ENCODE data around the gene SMIM3.
"Not testable (repeated sequence)": the region's sequence is repeated elsewhere in the genome, so short reads cannot be mapped to it uniquely, and the experiment has no call there.

SMIM3 gene

GRCh38 chr5:150778517-150779396, at the start of gene SMIM3:
Gene SMIM3 (plus strand): TSS chr5:150778757. CDS start chr5:150795441, 16,684 bp downstream.
- DNase-seq: peak in 3 of 4 experiments; percentile 27 to 42 (median 42)

- no peak for DNase-seq
Measured at GRCh38 chr5:150729859-150730258, 48.7 kb upstream of the SMIM3 start.

- DNase-seq: no peak
Measured at GRCh38 chr5:150731669-150732242, 46.8 kb upstream of the SMIM3 start.

DNA sequence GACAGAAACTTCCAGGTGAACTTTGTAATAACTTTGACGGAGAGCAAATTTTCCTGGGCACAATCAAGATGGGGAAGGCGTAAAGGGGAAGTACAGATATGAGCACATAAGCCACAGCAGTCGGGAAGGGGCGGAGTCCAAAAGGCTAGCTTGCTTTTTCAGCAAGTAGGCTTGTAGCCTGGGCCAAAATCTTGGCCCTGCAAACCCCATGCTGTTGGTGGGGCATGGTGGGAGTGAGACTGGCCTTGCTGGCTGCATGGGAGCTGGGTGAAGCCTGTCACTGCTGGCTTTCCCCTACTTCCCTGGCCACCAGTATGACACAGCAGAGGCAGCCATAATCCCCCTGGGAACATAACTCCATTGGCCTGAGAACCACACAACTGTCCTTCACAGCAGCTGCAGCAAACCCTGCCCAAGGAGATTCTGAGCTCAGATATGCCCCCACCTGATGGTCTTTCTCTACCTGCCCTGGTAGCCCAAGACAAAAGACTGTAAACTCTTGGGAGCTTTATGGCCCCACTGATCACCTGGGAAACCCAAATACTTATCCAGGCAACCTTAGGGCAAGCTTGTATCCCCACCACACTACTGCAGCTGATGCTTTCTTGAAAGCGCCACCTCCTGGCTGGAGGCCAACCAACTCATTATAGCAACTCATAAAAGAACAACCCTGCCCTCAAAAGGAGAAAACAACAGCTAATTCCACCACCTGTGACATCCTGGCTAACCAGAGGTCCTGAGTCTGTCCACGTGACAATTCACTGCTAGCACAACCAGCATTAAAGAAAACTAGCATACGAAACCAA, 43.8 kb upstream of the SMIM3 start:
- no peak for DNase-seq

GRCh38 chr5:150738862-150739261, 39.7 kb upstream of the SMIM3 start:
- no peak for DNase-seq

DNA sequence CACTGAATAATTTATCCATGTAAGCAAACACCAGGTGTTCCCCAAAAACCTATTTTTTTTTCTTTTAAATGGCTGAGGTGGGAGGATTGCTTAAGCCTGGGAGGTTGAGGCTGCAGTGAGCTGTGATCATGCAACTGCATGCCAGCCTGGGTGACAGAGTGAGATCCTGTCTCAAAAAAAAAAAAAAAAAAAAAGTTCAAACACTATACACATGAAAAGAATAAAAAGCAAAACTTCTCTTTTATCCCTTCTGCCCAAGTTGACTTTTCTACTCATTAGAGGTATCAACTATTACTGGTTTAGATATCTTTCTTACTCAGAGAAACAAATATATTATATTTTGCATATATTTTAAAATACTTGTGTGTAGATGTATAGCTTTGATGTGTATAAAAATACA, 37.6 kb upstream of the SMIM3 start:
- no peak for DNase-seq

GRCh38 chr5:150742455-150743141, 36.0 kb upstream of the SMIM3 start:
- DNase-seq: not testable (repeated sequence)

GRCh38 chr5:150743142-150743488, 35.4 kb upstream of the SMIM3 start:
- not testable (repeated sequence) for DNase-seq

- DNase-seq: no peak
Measured at GRCh38 chr5:150750469-150750868, 28.1 kb upstream of the SMIM3 start.

GRCh38 chr5:150751096-150751891, 27.3 kb upstream of the SMIM3 start:
- no peak for DNase-seq

DNA sequence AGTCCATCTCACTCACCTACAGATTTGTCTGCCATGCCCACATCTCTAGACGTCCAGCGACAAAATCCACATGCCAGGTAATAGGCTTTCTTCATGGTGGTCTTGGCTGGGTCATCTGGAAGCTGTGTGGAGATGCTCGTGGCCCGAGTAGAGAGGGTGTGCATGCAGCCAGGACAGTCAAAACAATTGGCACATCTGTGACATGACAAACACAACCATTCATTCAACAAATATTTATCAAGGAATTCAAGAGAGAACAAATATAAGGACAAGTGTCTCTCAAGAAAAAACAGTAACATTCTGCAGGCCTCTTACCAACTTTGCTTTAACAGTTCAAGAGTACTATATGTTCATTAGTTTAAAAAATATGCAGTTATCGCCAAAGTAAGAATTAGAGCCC, 25.1 kb upstream of the SMIM3 start:
- DNase-seq: no peak

- no peak for DNase-seq
Measured at GRCh38 chr5:150753863-150754262, 24.7 kb upstream of the SMIM3 start.

DNA sequence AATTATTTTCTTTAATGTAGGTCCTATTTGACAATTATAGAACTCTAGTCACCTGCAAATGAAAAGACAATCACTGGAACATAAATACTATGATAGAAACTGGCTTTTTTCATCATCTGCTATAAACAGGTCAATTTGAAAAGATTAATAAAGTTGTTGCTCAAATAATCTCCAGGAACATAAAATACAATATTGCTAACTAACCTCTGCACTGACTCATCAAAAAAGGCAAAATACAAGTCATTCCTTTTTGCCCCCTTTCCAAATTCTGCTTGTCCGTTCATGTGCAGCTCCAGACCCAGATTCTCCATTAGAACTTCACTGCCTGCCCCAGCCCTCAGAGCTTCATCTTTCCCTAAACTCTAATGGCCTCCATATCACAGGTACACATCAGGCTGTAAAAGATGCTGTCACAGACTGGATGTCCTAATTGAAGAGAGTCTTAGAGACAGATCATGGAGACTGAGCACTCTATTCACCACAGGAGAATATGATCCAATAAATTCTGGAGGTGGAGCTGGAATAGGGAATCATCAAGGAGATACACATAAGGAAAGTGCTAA, 21.4 kb upstream of the SMIM3 start:
- DNase-seq: no peak

DNA sequence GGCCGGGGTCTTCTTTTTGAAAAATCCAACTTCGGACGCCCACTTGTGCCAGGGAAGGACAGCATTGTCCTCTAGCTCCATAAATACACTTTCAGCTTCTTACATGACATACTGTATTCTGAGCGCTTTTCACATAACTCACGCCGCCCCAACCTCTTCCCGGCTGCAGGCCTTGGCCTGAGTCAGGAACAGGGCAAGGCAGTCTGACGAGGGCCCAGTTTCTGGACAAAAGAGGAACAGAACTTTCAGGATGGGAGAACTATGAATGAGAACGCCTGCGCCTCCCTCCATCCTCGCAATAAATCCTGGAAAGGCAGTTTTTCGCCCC, 20.4 kb upstream of the SMIM3 start:
- DNase-seq: peak in 1 of 4 experiments; percentile 25

DNA sequence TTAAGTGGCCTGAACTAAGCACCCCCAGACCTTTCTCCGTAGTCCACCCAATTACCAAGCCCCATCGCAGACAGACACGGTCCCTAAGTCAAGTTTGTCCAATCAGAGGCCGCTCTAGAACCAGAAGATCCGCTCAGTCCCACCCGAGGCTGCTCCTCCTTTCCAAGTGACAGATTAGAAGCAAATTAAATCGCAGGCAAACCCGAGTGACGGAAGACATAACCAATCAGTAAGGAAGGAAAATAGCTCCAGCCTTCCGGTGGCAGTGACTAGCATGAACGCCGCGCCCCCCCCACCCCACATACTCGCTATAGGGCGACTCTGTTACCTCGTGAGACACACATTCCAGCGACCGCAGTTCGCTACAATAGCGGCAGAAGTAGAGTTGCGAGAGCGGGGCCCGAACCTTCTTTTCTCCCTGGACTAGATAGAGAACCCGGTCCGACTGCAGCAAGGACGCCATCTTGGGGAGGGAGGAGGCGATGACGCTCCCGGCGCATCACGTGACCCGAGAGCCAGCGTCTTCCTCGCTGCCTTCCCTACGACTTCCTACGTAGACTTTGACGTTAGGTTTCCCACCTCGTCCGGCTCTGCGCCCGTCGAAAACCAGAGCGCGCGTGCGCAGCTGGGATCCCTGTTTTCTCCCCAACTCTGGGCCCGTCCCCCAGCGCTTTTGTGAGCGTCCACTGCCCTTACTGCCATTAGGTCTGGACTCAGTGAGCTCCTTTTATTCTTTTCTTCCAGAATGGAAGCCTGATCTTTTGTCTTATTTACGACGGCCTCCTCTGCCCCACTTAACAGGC, 19.8 kb upstream of the SMIM3 start, which contains the start of gene DCTN4:
Gene DCTN4 (minus strand): TSS at position 487 of the 803 bp plus-strand sequence. CDS start 24 bp downstream, at position 463.
- peak; percentile 75 to 88 (median 81) for DNase-seq

DNA sequence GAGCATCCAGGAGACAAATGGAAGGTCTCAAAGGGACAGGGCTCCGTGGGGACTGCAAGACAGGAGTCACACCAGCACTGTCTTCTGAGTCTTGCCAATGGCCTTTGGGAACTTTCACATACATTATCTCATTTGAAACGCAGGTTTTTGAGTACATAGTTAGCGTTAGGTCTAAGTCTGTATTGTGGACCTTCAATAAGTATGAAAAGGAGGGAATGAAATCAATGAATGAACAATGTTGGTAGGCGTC, 19.3 kb upstream of the SMIM3 start:
- no peak for DNase-seq

- no peak for DNase-seq
Measured at GRCh38 chr5:150762211-150762610, 16.3 kb upstream of the SMIM3 start.

DNA sequence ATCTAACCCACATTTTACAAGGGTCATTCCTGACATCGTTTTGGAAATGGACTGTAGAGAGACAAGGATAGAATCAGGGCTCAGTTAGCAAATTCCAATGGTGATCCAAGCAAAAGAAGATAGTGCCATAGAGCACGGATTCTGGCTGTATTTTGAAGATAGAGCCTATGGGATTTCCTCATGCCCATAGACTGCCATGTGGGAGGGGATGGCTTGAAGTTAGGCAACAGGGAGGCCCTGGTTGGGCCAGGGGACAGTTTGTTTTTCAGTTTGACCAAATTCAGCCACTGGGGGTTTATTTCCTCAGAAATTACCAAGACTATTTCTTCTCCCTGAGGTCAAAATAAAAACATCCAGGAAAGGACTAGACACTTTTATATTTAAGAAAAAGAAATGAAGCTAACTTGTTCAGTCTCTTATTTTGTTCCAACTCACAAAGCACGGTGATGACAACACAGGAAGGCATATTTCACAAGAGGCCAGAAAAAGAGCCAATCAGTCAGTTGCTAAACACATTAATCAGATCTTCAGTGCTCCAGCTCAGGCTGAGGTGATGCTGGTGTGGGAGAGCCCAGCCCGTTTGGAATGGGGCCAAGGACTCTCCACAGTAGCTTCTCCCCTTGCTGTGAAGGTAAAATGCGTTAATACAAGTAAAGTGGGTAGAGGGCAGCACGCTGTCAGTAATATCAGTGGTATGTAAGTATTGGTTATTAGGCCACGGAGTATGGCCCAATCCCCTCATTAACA, 15.4 kb upstream of the SMIM3 start:
- no peak for DNase-seq

DNA sequence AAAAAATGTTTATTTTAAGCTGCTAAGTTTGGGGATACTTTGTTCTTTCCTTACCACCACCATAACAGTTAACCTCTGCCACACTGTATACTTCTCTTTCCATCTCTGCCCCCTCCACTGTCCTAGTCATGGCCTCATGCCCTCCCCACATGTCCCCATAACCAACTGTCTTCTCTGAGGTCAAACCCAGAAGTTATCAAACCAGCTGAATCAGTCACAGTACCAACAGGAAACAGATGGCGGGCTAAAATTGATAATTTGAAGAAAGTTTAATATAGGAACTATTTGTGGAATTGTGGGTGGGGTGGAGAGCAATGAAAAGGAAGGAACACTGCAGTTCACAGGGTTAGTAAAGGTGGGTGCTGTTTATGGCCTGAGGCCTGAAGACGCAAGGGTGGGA, 14.0 kb upstream of the SMIM3 start:
- no peak for DNase-seq

DNA sequence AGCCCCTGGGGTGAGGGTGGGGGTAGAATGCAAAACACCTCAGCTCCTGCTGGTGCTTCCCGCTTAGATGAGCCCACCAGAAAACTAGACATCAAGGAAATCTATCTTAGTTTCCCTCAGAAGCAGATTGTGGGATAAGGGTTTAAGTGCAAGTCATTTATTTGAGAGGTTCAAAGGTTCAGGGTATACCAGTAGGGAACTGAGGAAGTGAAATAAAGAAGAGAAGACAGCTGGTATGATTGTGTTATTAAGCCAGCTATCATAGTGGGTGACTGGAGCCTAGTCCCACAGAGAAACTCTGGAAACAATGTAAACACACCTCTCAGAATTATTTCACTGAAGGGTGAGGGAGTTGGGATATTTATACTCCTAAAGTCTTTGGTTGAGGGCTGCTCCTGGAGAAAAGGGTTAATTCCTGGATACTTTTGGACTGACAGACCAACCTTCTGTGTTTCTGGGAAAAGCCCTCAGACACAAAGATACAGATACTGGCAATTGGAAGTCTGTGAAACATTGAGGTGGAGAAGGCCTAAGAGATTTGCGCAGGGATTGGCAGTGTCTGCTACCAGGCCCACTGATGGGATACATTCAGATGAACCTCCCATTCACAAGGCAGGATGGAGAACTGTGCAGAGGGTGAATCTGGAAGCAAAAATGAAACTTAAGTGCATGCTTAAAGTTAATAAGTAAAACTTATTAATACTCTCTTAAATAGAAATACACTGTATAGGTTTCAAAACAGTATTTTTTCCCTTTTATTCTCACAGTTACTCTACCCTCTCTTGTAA, 13.4 kb upstream of the SMIM3 start:
- no peak for DNase-seq
